Measurements from ENCODE around the gene C1QTNF2.

Gene C1QTNF2, protein sequence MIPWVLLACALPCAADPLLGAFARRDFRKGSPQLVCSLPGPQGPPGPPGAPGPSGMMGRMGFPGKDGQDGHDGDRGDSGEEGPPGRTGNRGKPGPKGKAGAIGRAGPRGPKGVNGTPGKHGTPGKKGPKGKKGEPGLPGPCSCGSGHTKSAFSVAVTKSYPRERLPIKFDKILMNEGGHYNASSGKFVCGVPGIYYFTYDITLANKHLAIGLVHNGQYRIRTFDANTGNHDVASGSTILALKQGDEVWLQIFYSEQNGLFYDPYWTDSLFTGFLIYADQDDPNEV

DNA sequence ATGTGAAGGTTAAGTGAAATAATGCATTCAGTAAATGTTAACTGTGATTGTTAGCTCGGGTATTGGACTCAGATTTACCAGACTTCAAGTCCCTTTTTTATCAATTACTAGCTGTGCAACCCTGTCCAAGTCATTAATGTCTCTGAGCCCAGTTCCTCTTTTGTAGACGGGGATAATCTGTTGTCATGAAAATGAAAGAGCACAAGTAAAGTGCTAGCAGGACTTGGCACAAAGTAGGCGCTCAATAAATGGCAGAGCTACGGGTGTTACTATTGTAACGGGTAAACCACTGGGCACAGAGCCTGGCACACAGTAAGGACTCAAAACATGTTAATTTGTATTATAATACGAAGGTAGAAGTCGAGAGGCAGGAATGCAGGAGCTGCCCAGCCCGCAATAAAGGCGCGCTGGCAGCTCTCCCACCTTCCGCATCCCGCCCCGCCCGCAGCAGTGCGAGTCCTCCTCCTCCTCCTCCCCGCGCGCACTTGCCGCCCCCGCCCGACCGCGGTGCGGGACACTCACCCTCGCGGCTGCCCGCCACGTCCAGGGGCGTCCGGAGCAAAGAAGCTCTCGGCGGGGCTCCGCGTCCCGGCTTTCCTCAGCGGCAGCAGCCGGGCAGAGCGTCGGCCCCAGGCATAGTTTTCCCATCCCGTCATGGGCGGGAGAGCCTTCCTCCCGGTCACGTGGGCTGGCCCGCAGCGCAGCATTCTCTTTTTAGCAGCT, at the start of gene C1QTNF2:
TSS of gene C1QTNF2 (minus strand) at position 637 of the 723 bp plus-strand sequence. CDS start 15,615 bp downstream, outside the sequence.
- peak; percentile 31 to 35 for DNase-seq (ENCODE audit: low read depth in 2 of 2)

DNA sequence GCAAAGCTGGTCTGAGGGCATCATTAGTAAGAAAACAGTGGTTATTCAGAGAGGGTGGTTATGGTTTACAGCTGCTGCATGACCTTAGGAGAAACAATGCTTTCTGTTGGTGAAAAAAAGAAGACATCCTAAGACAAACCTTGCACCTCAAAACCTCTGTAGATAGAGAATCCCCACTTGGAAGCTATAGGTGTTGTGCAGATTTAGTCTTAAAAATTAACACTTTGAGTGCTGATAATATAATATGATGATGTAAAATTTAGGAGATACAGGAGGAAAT, 49.8 kb upstream of the C1QTNF2 start:
- no peak for DNase-seq (ENCODE audit: low read depth in 2 of 2)

DNA sequence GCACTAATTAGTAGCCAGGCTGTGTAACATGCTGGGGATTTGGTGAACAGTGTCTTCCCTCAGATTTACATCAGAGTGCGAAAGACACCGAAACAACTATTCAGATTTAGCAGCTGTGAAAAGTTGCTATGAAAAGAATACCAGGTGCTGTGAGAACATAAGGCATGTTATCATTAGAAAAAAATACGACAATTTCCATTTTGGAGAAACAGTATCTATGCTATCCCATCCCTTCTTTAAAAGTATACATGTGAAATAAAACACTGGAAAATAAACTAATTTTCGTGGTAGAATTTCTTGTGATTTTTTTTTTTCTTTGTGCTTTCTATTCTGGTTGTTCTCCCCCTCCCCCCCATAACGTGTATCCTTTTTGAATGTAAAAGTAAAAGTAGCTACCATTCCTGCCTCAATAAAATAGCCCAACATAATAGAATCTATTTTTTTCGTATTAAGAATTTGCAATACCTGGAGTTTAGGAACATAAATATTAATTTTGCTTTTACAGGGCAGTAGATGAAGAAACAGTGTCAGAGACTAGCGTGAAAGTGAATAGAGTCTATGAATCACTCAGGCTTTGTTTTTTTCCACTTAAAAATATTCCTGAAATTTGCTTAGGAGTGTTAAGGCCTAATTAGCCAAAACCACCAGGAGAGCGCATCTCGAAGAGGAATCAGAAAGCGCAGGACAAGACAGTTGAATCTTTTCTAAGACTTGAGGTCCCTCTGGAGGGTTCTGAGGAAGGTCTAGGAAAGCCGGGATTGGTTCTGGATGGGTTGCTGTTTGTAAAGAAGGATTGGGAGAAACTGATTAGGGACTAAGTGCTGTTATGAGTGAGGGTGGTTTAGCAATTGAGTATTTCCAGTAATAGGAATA, 49.3 kb upstream of the C1QTNF2 start:
- DNase-seq (ENCODE audit: low read depth in 2 of 2), result no peak

DNA sequence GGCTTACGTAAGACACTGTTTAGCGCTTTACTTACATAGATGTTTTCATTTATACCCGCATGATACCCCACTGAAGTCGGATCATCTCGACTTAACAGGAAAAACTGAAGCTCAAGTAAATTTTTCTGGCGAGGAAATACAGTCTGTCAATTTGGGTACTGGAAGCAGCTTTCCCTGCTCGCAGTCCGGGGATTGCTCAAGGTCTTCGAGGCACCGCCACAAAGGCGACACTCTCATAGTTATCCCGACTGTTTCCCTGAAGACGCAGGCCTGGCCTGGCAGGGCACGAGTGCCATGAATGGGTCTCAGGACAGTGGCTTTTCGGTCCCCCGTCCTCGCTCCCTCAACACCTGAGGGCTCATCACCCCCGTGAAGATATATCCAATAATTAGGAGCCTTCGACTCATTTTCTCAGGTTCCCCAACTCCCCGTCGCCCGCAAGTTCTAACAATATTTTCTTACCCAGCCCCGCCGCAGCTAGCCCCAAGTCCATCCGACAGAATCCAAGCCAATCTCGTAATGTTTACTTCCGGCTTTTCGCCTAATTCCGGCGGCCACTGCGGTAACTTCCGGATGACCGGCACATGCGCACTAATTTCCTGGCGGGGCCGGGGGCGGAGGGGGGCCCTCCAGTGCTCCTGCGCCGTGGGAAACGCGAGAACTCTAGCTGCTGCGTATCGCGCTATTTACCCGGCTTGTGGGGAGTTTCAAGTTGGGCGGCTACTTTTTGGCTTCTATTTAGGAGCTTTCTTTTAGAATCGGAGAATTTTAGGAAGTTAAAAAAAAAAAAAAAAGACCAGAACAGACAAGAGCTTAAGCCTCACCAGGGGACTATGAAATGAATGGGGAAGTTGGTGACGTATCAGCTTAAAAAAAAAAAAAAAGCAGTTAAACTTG, 48.4 kb upstream of the C1QTNF2 start, which contains the start of gene SLU7:
TSS of gene SLU7 (minus strand) at position 521 of the 897 bp plus-strand sequence. CDS start 3,787 bp downstream, outside the sequence.
- DNase-seq (ENCODE audit: low read depth in 2 of 2), result peak; percentile 86 to 87

DNA sequence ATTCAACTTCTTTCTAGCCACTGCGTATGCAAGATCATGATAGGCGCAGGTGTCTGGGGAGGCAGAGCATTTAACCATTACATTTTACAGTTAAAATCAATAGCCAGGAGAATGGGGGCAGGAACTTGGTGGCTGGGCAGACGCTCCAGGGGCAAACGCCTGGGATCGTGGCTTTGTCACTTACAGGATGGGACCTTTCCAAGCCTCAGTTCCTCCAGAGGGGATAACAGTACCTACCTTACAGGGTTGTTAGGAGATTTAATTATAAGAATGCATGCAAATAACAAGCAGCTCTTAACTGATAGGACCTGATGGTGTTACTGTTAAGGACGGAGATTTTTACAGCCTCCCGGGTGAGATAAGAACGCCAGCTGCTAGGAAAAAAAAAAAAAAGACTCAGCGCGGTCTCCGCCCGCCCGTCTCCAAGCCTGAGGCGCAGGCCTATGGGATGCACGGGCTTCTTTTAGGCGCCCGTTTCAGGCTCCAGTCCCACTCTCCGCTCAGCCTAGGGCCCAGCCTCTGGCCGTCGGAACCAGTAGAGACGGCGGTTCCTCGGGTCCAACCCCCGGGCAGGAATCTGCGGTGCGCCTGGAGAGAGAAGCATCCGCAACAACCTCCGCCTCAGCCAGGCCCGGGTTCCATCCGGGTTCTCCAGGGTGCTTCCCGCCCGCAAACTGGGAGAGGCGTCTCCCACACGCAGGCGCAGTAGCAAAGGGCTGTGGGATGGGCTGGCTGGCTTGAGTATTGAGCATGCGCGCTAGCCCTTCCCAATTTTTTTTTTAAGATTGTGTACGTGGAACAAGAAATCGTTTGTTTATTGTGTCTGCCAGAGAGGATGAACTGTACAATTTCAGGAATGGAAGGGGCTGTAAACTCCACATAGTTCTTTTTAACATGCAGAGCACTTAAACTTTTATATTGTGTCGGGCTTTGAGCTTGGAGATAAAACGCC, 29.3 kb upstream of the C1QTNF2 start, which contains the start of gene FAM200C:
TSS of gene FAM200C (minus strand) at position 653 of the 952 bp plus-strand sequence. CDS start 4,564 bp downstream, outside the sequence.
- peak; percentile 88 to 89 for DNase-seq (ENCODE audit: low read depth in 2 of 2)

DNA sequence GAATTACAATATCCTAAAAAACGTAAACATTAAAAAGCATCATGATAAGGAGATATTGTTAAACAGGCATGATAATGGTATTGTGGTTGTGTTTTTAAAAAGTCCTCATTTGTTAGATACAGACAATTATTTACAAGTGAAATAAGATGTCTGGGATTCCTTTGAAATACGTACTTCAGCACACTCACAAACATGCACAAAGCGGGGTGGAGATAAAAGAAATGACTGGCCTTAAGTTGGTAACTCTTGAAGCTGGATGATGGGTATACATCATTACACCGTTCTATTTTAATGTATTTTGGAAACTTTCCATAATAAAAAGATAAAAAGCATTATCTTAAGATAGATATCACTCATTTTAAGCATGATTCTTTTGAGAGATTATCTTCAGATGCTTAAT, 28.4 kb upstream of the C1QTNF2 start:
- no peak for DNase-seq (ENCODE audit: low read depth in 2 of 2)

DNA sequence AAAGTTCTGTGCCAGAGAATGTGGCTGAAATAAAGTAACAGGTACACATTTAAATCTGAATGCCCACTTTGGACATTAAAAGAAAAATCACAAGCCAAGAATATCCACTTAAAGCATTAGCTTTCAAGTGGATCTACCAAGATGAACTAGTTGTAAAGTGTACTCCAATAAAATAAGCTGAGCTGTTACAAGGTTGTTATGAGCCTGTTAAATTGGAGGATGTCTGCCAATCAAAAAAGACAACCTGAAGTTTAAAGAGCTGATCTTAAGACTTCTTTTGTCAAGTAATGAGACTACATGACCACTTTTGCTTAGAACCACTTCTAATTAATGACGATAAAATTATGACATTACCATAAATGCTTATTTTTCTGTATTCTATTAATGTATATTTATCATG, 27.1 kb upstream of the C1QTNF2 start:
- no peak for DNase-seq (ENCODE audit: low read depth in 2 of 2)

DNA sequence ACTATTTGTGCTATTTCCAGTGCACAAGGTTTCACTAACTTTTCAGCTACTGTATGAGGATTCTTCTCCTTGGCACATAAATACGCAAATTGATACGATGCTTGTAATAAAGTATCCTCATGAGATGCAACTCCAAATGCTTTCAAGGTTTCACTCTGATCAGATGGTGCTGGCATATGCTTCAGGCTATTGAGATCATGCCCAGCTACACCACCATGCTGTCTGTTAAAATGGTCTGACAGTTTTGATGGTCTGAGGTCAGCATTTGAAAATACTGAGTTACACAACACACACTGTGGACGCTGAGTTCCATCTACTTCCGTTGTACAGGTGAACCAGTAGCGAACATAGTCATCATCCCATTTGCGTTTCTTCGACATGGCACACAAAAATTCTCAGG, 24.7 kb upstream of the C1QTNF2 start:
- no peak for DNase-seq (ENCODE audit: low read depth in 2 of 2)

DNA sequence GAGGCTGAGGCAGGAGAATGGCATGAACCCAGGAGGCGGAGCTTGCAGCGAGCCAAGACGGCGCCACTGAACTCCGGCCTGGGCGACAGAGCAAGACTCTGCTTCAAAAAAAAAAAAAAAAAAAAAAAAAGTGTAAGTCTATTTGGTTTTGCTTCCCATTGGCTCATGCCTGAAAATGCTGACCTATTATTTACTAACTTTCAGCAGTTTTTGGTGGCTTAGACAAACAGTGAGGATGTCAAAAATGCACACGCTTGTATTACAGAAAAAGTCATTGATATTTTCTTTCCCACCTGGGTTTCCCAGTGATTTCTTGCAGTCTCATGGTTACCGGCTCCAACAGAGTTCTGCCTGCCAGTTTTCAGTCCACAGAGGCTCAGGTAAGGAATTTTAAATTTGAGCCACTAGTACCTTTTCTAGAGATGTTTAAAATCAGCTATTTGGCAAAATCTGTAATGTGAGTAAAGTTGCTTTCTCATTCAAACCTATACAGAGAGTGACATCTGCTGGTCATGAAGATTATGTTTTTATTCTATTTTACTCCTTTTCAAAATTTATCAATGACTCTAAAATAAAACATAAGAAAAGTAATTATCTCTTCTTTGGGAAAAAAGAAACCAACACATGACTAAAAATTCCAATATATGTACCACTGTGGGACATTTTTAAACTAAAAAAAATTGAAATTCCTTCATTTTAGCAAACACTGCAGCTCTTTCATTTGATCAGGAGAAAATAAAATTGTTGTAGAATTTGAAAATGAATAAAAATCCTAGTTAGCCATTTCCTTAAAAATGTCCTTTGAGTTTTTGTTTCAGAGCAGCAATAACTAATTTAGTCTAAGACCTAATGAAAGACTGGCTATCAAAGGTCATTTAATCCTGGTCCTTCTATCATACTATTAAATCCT, 20.6 kb upstream of the C1QTNF2 start:
- DNase-seq (ENCODE audit: low read depth in 2 of 2), result no peak

DNA sequence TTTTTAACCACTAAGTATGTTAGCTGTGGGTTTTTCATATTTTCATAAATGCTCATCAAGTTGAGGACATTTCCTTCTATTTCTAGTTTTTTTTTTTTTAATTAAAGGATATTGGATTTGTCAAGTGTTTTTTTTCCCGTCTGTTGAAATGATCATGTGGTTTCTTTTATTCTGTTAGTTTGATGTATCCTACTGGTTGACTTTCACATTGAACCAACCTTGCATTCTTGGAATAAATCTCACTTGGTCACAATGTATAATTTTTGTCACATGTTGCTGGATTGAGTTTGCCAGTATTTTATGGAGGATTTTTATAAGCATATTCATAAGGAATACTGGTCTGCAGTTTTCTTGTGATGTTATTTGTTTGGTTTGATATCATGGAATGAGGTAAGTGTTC, 17.0 kb upstream of the C1QTNF2 start:
- DNase-seq (ENCODE audit: low read depth in 2 of 2), result no peak

DNA sequence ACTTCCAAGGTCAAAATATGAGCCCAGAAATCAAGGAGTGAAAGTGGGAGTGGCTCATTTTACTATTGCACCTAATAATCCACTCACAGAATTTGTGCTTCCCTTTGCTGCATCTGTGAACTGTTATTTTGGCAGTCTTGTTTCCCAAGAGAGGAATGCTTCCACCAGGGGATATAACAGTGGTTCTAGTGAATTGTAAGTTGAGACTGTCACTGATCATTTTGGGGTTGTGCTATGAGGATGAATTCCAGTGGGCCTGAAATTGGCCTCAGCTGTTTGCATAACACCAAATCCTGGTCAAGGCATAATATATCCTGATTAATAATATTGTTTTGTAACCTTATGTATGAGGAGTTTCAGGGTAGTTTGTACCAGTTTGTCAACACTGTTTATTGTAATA, 15.1 kb upstream of the C1QTNF2 start:
- DNase-seq (ENCODE audit: low read depth in 2 of 2), result no peak

DNA sequence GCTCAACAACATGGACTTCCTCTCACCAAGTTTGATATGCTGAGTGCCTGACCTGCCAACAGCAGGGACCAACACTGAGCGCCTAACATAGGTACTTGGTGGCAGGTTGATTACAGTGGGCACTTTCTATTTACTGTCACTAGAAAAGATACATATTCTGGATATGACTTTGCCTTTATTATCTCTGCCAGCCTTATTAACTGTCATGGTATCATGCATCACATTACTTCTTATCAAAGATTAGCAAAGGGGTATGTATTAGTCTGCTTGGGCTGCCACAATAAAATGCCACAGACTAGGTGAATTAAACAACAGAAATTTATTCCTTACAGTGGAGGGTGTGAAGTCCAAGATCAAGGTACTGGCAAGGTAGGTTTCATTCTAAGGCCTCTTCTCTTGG, 14.3 kb upstream of the C1QTNF2 start:
- no peak for DNase-seq (ENCODE audit: low read depth in 2 of 2)

DNA sequence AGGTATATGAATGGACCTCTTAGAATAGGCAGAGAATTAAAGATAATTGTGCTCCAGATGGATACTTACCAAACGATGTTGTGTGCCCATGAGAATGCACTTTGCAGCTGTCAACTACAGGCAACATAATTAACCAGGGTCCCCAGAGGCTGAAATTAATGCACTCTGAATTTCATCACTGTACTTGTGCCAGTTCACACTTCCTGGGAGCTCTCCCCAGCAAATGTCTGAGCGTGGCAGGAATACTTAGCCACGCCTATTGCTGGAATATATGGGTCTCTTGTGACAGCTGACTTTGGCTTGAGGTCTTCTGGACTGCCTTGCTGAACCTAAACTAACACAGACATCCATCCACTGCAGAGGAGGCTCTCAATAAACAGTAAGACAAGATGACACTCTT, 11.9 kb upstream of the C1QTNF2 start:
- DNase-seq (ENCODE audit: low read depth in 2 of 2), result no peak

DNA sequence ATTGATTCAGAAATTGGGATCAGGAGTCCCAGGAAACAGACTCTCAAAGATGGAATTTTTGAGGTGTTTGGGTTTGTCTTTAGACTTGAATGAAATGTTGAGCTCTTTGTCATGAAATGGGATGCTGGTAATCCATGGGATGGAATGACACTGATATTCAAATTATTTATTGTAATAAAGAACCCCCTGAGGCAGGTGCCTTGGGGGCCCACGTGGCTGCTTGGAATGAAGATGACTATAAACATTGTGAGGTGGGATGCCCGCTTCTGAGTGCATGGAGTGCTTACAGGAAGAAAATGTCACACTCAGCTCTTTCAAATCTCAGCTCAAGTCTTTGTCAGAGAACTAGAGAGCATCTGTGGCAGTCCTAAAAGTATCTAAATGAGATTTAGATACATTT, 9.6 kb upstream of the C1QTNF2 start:
- no peak for DNase-seq (ENCODE audit: low read depth in 2 of 2)

DNA sequence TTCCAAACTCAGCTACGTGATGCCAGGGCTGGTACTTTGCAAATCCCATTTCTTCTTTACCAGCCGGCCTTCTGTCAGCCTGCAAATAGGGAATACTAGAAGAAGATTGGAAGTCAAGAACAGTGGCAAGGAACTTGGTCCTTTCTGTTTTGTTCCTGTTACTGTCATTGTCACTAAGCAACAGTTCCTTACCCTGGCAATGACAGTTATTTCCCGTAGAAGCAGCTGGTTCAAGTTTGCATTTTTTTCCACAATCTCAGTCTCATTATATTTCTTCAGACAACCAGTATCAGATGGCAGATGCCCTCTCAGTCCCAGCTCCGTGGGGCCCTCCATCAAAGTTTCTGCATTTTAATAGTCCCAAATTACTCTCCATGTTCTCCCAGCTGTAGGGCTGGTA, 9.1 kb upstream of the C1QTNF2 start:
- DNase-seq (ENCODE audit: low read depth in 2 of 2), result no peak

DNA sequence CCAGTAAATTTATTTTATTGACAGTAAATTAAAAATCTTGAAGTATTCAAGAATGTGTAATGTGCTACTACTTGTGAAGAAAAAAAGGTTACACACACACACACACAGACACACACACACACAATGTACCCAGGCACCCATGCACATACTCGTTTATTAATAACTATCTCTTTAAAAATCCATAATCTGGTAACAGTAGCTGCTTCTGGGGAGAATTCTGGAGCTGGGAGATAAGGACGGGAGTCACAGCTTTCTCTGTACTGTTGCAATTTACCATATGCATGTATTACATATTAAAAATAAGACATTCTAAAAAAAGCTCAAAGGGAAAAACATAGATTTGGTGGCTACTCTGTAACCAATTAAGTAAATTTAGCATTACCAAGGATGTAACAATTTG, 7.9 kb upstream of the C1QTNF2 start:
- DNase-seq (ENCODE audit: low read depth in 2 of 2), result no peak

DNA sequence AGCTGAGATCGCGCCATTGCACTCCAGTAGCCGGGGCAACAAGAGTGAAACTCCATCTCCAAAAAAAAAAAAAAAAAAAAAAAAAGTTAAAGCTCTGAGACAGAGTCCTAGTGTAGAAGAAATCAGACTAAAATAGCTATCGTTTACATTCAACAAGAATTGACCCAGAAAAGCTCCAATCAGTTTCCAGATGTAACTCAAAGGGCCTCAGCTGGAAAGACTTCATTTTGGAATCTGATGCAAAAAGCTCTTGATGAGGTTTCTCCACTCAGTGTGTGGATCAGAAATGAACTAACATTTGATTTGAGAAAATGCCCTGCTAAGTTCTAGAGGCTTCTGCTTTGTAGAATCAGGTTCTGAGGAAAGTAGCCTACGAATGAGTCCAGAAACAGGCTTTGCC, 7.2 kb upstream of the C1QTNF2 start:
- no peak for DNase-seq (ENCODE audit: low read depth in 2 of 2)

DNA sequence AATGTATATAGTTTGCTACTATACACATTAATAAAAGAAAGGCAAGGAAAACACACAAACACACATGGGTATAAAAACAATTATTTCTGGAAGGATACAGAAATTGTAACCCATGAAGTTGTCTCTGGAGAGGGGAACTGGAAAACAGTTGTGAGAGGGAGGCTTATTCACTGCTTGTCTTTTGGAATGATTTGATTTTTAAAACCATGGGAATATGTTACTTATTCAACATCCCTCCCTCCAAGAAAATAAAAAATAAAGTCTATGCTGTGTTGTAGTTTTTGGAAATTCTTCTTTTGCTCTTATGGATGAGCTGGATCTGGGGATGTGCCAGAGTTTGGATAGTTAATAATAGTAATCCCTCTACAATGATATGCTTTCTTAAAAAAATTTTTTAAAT, 6.0 kb upstream of the C1QTNF2 start:
- no peak for DNase-seq (ENCODE audit: low read depth in 2 of 2)

DNA sequence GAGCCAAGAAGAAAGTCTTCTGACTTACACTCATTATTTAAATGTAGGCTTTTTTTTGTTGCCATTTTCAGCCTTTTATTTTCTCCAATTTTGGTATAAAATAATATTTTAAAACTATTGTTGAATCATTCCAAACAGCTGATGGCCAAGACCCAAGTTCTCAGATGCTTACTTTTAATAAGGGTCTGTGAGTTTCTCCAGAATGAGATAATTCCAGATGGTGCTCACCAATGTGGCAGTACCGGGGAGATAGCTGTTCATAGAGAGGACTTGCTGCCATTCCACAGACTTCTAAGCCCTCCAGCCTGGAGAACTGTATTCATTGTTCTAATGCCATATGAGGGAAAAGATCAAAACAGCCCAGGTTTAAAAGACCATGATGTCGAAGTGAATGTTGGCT, 5.3 kb upstream of the C1QTNF2 start:
- DNase-seq (ENCODE audit: low read depth in 2 of 2), result no peak

Data from fibroblast of skin of left biceps (primary cell).